IPS-NIHi11 (cell line): Measurements from ENCODE around the gene TTYH1.
"Not testable (repeated sequence)": the region's sequence is repeated elsewhere in the genome, so short reads cannot be mapped to it uniquely, and the experiment has no call there.

Source experiments
- DNase-seq: peaks from one replicate; pipeline ENCODE4 v3.0.0; 2012; ENCODE audit warnings: mixed read lengths, low spot score

The TTYH1 gene

GRCh38 chr19:54461210-54461609, 45.9 kb downstream of the TTYH1 start:
- DNase-seq, result no peak

DNA sequence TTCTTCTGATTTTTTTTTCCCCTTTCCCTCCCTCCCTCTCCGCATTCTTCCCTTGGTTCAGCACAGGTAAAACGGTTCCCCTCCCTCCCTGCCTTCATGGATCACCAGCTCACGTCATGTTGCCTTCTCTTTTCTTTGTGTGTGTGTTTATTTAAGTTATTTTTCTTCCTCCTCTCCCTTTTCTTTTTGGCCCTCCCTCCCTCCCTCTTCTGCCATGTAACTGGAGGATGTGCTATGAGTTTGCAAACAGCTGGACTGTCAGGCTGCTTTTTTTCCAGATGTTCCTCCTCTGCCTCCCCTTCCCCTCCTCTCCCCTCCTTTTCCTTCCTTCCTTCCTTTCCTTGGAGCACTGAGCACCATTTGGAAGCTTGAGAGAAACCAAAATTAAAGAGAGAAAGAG, 46.3 kb downstream of the TTYH1 start:
- no peak for DNase-seq

GRCh38 chr19:54462047-54462654, 46.9 kb downstream of the TTYH1 start:
- no peak for DNase-seq

DNA sequence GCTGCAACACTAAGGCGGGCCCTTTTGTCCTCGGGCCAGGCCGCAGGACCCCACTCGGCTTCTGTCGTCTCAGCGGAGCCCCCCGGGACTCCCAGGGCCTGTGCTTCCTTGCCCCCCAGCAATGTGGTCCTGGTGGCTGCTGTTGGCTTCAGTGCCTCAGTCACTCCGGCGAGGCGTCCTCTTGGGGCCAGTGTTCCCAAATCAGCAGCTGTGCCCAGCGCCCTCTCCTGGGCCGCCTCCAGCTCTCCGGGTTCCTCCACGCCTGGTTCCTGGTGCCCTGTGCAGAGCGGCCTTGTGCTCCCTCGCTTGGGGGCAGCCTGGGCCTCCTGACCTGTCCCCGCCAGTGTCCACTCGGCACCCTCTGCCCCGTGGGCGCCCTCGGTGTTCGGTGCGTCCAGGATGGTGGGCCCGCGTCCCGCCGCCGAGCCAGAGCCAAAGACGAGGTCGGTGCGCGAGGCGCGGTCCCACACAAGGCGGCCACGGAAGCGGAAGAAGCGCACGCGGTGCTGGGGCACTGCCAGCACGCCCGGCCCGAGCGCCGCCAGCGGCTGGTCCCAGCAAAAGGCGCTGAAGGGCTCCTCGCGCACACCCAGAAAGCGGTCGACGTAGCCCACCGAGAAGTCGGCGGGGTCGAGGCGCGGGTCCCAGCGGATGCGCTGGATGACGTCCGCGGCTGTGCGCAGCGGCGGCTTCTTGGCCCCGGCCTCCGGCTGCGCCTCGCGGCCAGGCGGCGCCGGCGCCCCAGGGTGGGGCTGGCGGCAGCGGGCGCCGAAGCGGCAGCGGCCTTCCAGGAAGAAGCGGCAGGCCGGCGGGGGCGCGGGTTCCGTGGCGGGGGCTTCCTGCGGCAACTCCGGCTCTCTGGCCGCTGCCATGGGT, 47.6 kb downstream of the TTYH1 start:
- peak; percentile 72 for DNase-seq

GRCh38 chr19:54463531-54464043, 48.3 kb downstream of the TTYH1 start, which contains the start of gene LENG9:
LENG9 (minus strand) TSS chr19:54463778; CDS start chr19:54463526, 252 bp downstream.
- DNase-seq, result peak; percentile 81

- peak; percentile 78 for DNase-seq
Observed at GRCh38 chr19:54464044-54464629, 48.9 kb downstream of the TTYH1 start.

- peak; percentile 91 for DNase-seq
Observed at GRCh38 chr19:54464630-54465425, 49.6 kb downstream of the TTYH1 start.

DNA sequence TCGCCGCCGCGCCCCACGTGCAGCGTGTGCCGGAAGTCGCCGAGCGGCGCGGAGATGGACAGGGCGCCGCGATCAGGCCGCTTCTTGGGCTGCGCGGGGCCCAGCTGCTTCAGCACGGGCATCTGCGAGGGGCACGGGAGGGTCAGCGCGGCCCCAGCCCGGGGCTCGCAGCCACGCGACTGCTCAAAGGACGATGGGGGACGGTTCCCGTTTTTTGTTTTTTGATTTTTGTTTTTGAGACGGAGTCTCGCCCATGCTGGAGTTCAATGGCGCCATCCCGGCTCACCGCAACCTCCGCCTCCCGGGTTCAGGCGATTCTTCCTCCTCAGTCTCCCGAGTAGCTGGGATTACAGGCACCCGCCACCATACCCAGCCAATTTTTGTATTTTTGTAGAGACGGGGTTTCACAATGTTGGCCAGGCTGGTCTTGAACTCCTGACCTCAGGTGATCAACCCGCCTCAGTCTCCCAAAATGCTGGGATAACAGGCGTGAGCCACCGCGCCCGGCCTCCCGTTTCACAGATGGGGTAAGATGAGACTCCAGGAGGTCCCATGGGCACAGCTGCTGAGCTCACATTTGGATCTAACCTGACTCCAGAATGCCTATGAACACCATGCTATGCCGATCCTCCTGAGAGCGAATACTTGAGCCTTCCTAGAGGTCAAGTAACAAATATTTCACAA, 50.3 kb downstream of the TTYH1 start:
- DNase-seq, result no peak

DNA sequence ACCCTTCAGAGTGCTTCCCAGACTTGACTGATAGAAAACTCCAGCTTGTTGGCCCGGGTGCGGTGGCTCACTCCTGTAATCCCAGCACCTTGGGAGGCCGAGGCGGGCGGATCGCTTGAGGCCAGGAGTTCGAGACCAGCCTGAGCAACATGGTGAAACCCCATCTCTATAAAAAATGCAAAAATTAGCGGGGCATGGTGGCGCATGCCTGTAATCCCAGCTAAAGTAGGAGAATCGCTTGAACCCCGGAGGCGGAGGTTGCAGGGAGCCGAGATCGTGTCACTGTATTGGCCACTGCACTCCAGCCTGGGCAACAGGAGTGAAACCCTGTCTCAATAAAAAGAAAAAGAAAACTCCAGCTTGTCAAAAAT, 50.8 kb downstream of the TTYH1 start:
- DNase-seq, result not testable (repeated sequence)

GRCh38 chr19:54469496-54469934, 54.3 kb downstream of the TTYH1 start:
- DNase-seq, result no peak

DNA sequence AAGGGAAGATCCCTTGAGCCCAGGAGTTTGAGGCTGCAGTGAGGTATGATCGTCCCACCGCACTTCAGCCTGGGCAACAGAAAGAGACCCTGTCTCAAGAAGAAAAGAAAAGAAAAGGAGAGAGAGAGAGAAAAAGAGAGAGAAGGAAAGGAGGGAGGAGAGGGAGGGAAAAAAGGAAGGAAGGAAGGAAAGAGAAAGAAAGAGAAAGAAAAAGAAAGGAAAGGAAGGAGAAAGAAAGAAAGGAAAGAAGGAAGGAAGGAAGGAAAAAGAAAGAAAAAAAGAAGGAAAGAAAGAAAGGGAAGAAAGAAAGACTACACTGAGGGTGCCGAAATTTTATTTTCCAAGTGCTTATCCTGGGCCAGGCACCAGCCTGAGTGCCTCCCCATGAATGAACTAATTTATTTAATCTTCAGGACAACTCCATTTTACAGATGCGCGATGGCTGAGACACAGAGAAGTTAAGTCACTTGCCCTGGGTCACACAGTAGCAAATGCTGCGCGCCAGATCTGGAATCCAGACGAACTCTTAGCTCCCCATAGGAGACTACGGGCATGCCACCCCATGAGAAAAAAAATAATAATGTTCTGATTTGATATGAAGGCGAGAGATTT, 55.1 kb downstream of the TTYH1 start:
- no peak for DNase-seq

- peak; percentile 56 for DNase-seq
Observed at GRCh38 chr19:54470991-54471782, 55.9 kb downstream of the TTYH1 start.

GRCh38 chr19:54473071-54473891, 58.0 kb downstream of the TTYH1 start, which contains the start of gene CDC42EP5:
CDC42EP5 (minus strand) TSS chr19:54473296; CDS start chr19:54465547, 7,749 bp downstream.
- peak; percentile 67 for DNase-seq

- DNase-seq, result no peak
Observed at GRCh38 chr19:54473892-54474372, 58.7 kb downstream of the TTYH1 start.

GRCh38 chr19:54475706-54476105, 60.4 kb downstream of the TTYH1 start:
- DNase-seq, result no peak

DNA sequence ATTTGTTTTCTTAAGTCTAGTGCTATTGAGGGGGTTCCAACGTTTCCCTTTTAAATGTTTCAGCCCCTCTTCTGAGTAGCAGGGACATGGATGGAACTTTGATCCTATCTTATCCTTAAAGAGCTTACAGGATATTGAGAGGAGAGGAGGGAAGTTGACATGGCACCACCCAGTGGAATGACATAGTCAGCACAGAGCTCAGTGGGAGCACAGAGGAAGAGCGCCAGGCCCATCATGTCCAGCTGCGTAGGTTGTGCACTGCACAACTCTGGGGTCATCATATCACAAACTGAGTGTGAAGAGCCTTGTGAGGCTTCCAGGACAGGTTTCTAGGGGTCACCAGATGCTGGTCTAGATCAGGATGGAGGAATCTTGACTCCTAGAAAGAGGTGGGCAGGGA, 62.4 kb downstream of the TTYH1 start:
- no peak for DNase-seq

DNA sequence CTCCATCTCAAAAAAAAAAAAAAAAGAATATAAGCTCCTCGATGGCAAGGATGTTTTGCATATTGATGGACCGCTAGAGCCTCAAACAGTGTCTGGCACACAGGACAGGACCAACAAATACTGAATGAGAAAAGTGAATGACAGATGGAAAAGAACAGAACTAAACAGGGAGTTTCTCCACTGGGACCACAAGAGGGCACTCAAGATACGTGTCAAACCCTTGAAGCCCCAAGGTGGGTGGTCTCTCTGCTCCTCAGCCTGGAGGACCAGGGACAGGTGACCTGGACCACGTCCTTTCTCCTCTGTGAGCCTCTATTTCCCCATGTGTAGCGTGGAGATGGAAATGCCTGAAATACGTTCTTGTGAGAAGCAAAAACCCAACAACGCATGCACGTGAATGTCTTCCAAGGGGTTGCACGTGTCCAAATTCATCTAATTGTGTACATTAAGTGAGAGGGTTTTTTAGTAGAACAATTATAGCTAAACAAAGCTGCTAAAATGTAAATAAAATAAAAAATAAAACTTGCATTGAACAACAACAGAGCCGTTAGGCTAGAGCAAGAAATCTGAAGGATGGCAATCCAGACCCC, 63.5 kb downstream of the TTYH1 start:
- peak; percentile 65 for DNase-seq

GRCh38 chr19:54480051-54480450, 64.8 kb downstream of the TTYH1 start:
- DNase-seq, result no peak
